ENCODE measurements around the gene LYL1. TPM values are rescaled to one million over a fixed set of nuclear protein-coding genes. Genes with fewer than 3 reads are reported as not detected.
A peak's percentile ranks its signal among the peaks of the same experiment; 100 is the strongest.

Gene LYL1
- total and polyA plus RNA-seq, 2 of the 13 experiments (the other 11 are each of a cell fraction or from before 2014, with no cell fraction given): 0.75 to 0.92 TPM

GRCh38 chr19:13116282-13117175, 13.9 kb upstream of the LYL1 start, which contains the start of gene TRMT1 (continued):
- TF ChIP-seq GRHL1 (CRISPR knock-in tag; conservative IDR thresholded peaks at IDR 0.05) (no peak), ZNF782 (CRISPR knock-in tag; IDR thresholded peaks at IDR 0.05; ENCODE audit: borderline replicate concordance) (no peak; the same call in 1 of the 2 replicates), ZNF615 (CRISPR knock-in tag; IDR thresholded peaks at IDR 0.05; ENCODE audit: borderline replicate concordance) (no peak), ZNF800 (CRISPR knock-in tag; IDR thresholded peaks at IDR 0.05) (no peak), PHF5A (CRISPR knock-in tag; IDR thresholded peaks at IDR 0.05; ENCODE audit: low read depth, unreplicated experiment) (peak; percentile 44), UBTF (CRISPR knock-in tag; IDR thresholded peaks at IDR 0.05) (peak; percentile 60), ZNF598 (CRISPR knock-in tag; IDR thresholded peaks at IDR 0.05; ENCODE audit: borderline replicate concordance) (0 out of 2 replicates have a peak, but pooled peaks have one; percentile 61), ZNF709 (CRISPR knock-in tag; IDR thresholded peaks at IDR 0.05) (no peak; the same call in 1 of the 2 replicates), ZHX2 (IDR thresholded peaks at IDR 0.05; ENCODE audit: low read depth) (no peak; the same call in 1 of the 2 replicates), ZHX2 (CRISPR knock-in tag; IDR thresholded peaks at IDR 0.05; ENCODE audit: borderline replicate concordance) (no peak; the same call in 1 of the 2 replicates), HNRNPL (IDR thresholded peaks at IDR 0.05; ENCODE audit: low read depth, low read length) (no peak), SIX4 (CRISPR knock-in tag; IDR thresholded peaks at IDR 0.05) (no peak), ZNF17 (CRISPR knock-in tag; IDR thresholded peaks at IDR 0.05) (no peak), FIP1L1 (IDR thresholded peaks at IDR 0.05; ENCODE audit: borderline replicate concordance, insufficient read depth, low read depth, low read length) (no peak)
